Spleen (tissue), 11 donors: Measurements from ENCODE around the gene ZNF516. TPM values are rescaled to one million over a fixed set of nuclear protein-coding genes. Genes with fewer than 3 reads are reported as not detected.
A peak's percentile ranks its signal among the peaks of the same experiment; 100 is the strongest.

Experiments
- DNase-seq: peaks from one replicate; pipeline ENCODE4 v3.0.0-alpha.2; 2020
- H3K27ac ChIP-seq, 8 donors: fragments of 200-600 bp; sonication (generic) in 7 of 8; 1 replicate in 4 of 8; 2 replicates in 4 of 8; pipeline versions ENCODE4 v1.5.0 to v1.8.0; 2016 to 2021; ENCODE audit warnings: inconsistent platforms in 4 of 8, mild to moderate bottlenecking in 4 of 8, moderate library complexity in 1 of 8
- H3K27me3 ChIP-seq, 7 donors: fragments of 200-600 bp; sonication (generic) in 6 of 7; replicated peaks in 1 of 7; 1 replicate in 4 of 7; 2 replicates in 3 of 7; pipeline versions ENCODE4 v1.5.0 to v1.8.0; 2016 to 2021; ENCODE audit warnings: inconsistent platforms in 3 of 7, mild to moderate bottlenecking in 1 of 7
- H3K36me3 ChIP-seq, 6 donors: fragments of 200-600 bp; sonication (generic) in 5 of 6; 1 replicate in 4 of 6; 2 replicates in 2 of 6; pipeline versions ENCODE4 v1.5.0 to v1.8.0; 2016 to 2021; ENCODE audit warnings: inconsistent platforms in 2 of 6
- H3K4me1 ChIP-seq, 6 donors: fragments of 200-600 bp; sonication (generic) in 5 of 6; 1 replicate in 3 of 6; 2 replicates in 3 of 6; pipeline versions ENCODE4 v1.5.0 to v1.8.0; 2016 to 2021; ENCODE audit warnings: inconsistent platforms in 3 of 6
- H3K4me3 ChIP-seq, 8 donors: fragments of 200-600 bp; sonication (generic) in 7 of 8; 1 replicate in 4 of 8; 2 replicates in 4 of 8; pipeline versions ENCODE4 v1.5.0 to v1.8.0; 2016 to 2021; ENCODE audit warnings: inconsistent platforms in 4 of 8, mild to moderate bottlenecking in 4 of 8, moderate library complexity in 2 of 8
- H3K9me3 ChIP-seq, 8 donors: fragments of 200-600 bp; sonication (generic) in 7 of 8; 1 replicate in 4 of 8; 2 replicates in 4 of 8; pipeline versions ENCODE4 v1.5.0 to v1.8.0; 2016 to 2021; ENCODE audit warnings: inconsistent platforms in 4 of 8
- POLR2A ChIP-seq, 3 donors: fragments of 450-650 bp; IDR thresholded peaks; one replicate each; pipeline ENCODE4 v1.5.1; 2017; ENCODE audit warnings: antibody characterized with exemption in 3 of 3, mild to moderate bottlenecking in 1 of 3
- POLR2AphosphoS5 ChIP-seq, 3 donors: sonication (generic); formaldehyde crosslinking; IDR thresholded peaks; one replicate each; pipeline ENCODE4 v1.5.1; 2017; ENCODE audit warnings: antibody characterized with exemption in 3 of 3
- WGBS, 5 donors: extraction: QIAGEN DNeasy Blood & Tissue Kit in 3 of 5; methylation state at CpG; one replicate each; pipeline versions ENCODE4 v1.1.5 to v1.1.7; 2013 to 2018; 5-methylcytosine and 5-hydroxymethylcytosine counted together
- intact Hi-C: fragments of 100-400 bp; cut with DNase I; formaldehyde crosslinking; loops from one replicate; pipeline ENCODE4 v1.15.0; 2023; ENCODE audit warnings: low total_unique reads
- polyA plus RNA-seq, 3 donors: library from polyadenylated mRNA; stranded (reverse); fragments of 200-250 nt; gene quantifications; one replicate each; pipeline ENCODE4 v1.2.1, GENCODE V29; 2013
- total RNA-seq, 7 donors: library from RNA; depleted of rRNA in 3 of 7; stranded (reverse); fragments of >200 nt in 3 of 7; fragmentation: NEBNext Ultra II Directional in 4 of 7; extraction: Animal tissue kit (Norgen Biotek cat#: 25700) in 4 of 7; gene quantifications; one replicate each; pipeline versions ENCODE4 v1.1.0 to v1.2.1, GENCODE V29; 2016 to 2021
- TF ChIP-seq, protein P1 (sequence below), 11 experiments: fragments of 200-600 bp in 7 of 11; fragments of 450-650 bp in 4 of 11; sonication (generic) in 4 of 11; IDR thresholded peaks in 8 of 11; conservative IDR thresholded peaks in 3 of 11; 1 replicate in 7 of 11; 2 replicates in 4 of 11; pipeline versions ENCODE4 v1.4.0 to v1.8.0; 2016 to 2021; ENCODE audit warnings: antibody characterized with exemption in 11 of 11, inconsistent platforms in 4 of 11, mild to moderate bottlenecking in 1 of 11
- donor health status: healthy with polysubstance abuse.
- donor health status: DM: no; HTN: no; CAD: no; lungs with moderate emphysema.
- donor health status: DM: no; HTN: no; CAD: no.
- donor health status: Bipolar disorder and iron deficiency.
- donor health status: healthy.
- donor health status: DM: no; HTN: no; CAD: no.
- donor health status: DM: yes; HTN: yes; CAD: no.

Gene ZNF516
- total and polyA plus RNA-seq, 10 donors = 4.5 to 58.4 (median 40.0) TPM

DNA sequence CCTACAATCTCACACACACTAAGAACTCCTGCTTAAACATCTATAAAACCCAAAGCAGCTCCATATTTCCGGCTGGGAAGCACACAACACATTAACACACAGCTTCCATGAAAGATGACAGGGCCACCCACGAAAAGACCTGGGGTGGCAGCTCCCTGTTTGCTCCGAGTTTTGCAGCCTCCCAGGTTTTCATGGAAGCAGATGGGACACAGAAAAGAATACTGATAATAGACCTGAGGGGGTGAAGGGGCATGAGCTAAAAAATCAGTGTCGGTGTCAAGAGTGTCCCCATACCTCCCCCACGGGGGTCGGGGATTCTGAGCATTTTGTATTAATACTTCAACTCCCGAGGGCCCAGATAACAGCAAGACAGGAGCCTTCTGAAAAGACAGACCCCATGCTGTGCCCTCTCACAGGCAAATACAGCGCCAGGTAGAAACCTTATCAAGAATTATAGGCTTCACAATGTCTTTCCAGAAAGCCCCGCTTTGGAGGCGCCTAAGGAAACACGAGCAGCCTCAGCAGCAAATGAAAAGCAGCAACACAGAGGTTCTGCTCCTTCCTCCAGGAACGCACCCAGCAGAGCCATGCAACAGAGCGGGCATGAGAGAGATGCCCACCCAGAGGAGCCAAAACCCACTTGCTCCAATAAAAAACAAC lies 50.5 kb downstream of the ZNF516 start:
- no peak for TF ChIP-seq POLR2A (IDR thresholded peaks at IDR 0.05)
- TF ChIP-seq, protein P1, sequence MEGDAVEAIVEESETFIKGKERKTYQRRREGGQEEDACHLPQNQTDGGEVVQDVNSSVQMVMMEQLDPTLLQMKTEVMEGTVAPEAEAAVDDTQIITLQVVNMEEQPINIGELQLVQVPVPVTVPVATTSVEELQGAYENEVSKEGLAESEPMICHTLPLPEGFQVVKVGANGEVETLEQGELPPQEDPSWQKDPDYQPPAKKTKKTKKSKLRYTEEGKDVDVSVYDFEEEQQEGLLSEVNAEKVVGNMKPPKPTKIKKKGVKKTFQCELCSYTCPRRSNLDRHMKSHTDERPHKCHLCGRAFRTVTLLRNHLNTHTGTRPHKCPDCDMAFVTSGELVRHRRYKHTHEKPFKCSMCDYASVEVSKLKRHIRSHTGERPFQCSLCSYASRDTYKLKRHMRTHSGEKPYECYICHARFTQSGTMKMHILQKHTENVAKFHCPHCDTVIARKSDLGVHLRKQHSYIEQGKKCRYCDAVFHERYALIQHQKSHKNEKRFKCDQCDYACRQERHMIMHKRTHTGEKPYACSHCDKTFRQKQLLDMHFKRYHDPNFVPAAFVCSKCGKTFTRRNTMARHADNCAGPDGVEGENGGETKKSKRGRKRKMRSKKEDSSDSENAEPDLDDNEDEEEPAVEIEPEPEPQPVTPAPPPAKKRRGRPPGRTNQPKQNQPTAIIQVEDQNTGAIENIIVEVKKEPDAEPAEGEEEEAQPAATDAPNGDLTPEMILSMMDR (IDR thresholded peaks at IDR 0.05 in 8 of 11, conservative IDR thresholded peaks at IDR 0.05 in 3 of 11) = no peak
- peaks cover 0 to 40% (median 26%) of the 10 kb centered on the region in 6 donors for H3K36me3 ChIP-seq
- 83 to 92% (median 84%) methylated on average over 12 to 13 of the region's 13 CpGs for WGBS, 5 donors
- intact Hi-C loops = no loop called here
- no peak overlapping the region for H3K4me3 ChIP-seq
- DNase-seq = peak; percentile 41
- H3K27ac ChIP-seq = peak overlapping the region in 4 of 8 donors; percentile 26 to 93 (median 76)
- H3K9me3 ChIP-seq = no peaks in the 10 kb centered on the region
- H3K4me1 ChIP-seq = peaks cover 10 to 62% (median 46%) of the 10 kb centered on the region in 6 donors
- H3K27me3 ChIP-seq = no peaks in the 10 kb centered on the region

DNA sequence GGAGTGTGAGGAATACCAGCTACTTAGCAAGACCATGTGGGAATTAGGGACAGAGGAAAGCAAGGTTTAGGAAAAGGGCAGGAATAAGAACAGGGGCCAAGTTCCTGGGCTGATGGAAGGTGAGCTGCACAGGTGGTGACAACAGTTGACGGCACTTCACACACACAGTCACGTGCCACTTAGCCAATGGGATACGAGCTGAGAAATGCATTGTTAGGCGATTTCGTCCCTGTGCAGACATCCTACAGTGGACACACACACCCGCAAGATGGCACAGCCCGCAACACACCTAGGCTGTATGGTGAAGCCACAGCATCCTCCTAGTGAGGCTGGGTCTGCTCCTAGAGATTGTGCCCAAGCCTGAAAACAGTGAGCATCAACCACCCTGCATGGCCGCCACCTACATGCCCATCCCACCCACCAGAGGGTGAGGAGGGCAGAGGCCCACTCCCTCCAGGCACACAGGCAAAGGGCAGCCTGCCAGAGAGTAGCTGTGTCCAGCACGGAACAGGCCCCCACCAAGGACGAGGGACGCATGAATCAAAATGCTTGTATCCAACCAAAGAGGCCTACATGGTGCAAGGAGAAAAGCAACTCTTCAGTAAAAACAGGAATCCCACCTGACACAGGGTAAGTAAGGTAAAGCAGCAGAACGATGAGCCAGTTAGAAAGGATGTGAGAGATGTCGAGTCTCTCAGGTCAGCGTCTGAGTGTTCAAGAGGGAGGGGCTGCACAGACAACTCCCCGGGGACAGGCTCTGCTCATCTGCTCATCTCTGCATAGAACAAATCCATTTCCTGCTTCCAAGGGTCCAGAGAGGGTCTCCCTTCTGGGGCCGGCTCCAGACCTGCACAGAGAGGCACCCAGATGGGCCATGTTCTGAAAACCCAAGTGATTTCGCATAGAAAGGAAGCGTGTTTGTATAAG lies 51.3 kb downstream of the ZNF516 start:
- Histone ChIP-seq H3K36me3 (peaks cover 0 to 46% (median 26%) of the 10 kb centered on the region in 6 donors), H3K9me3 (no peaks in the 10 kb centered on the region), H3K27me3 (no peaks in the 10 kb centered on the region), H3K4me3 (no peak overlapping the region), H3K4me1 (peaks cover 10 to 54% (median 38%) of the 10 kb centered on the region in 6 donors), H3K27ac (peak overlapping the region in 1 of 8 donors; percentile 93)
- peak; percentile 70 for DNase-seq
- WGBS, 5 donors = 83 to 93% (median 88%) methylated on average over 17 to 18 of the region's 18 CpGs
- TF ChIP-seq POLR2AphosphoS5 (IDR thresholded peaks at IDR 0.05) = no peak
- TF ChIP-seq, protein P1 (IDR thresholded peaks at IDR 0.05 in 8 of 11, conservative IDR thresholded peaks at IDR 0.05 in 3 of 11) = no peak
- TF ChIP-seq POLR2A (IDR thresholded peaks at IDR 0.05) = no peak
- intact Hi-C loops = no loop called here

DNA sequence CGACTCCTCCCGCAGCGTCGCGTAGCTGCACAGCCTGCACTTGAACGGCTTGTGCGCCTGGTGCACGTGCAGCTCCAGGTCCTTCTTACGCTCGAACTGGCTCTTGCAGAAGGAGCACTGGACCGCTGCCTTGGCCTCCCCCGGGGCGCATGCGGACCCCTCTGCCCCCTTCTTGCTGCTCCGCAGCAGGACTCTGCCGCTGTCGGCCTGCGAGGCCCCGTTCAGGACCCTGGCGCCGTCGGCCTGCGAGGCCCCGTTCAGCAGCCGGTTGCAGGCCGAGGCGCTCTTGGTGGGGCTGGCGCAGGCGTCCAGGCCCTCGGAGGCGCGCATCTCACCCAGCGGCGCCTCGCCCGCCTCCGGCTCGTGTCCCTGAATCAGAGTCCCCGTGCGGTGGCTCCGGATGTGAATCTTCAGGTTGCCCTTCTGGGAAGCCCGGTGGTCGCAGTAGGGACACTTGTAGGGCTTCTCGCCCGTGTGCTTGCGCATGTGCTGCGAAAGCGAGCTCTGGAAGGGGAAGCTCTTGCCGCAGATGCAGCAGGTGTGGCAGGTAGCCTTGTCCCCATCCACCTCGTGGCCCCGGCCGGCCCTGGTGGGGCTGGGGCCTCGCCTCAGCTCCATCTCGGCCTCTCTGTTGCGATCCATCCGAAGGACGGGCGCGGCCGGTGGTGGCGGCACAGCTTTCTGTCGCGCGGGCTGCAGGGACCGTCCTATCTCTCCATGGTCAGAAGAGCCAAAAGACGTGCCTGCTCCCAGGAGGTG lies 52.5 kb downstream of the ZNF516 start:
- WGBS, 5 donors = 95 to 98% (median 96%) methylated on average over 55 to 66 of the region's 66 CpGs
- Histone ChIP-seq H3K9me3 (no peaks in the 10 kb centered on the region), H3K36me3 (peaks cover 0 to 57% (median 26%) of the 10 kb centered on the region in 6 donors), H3K4me1 (peaks cover 7 to 42% (median 27%) of the 10 kb centered on the region in 6 donors), H3K4me3 (no peak overlapping the region), H3K27ac (no peak overlapping the region), H3K27me3 (no peaks in the 10 kb centered on the region)
- DNase-seq = peak; percentile 73
- no peak for TF ChIP-seq POLR2A (IDR thresholded peaks at IDR 0.05)
- TF ChIP-seq, protein P1 (IDR thresholded peaks at IDR 0.05 in 8 of 11, conservative IDR thresholded peaks at IDR 0.05 in 3 of 11) = no peak
- TF ChIP-seq POLR2AphosphoS5 (IDR thresholded peaks at IDR 0.05) = no peak
- intact Hi-C loops = no loop called here
